SKM-1 (cell line): ENCODE results near the gene CALB2.
A peak's percentile ranks its signal among the peaks of the same experiment; 100 is the strongest.

Source experiments
- DNase-seq: peaks from one replicate; lab custom pipeline; 2025; ENCODE audit not compliant: unreplicated experiment; lab: John Stamatoyannopoulos, UW

Gene CALB2

GRCh38 chr16:71384073-71384724 lies 25.7 kb downstream of the CALB2 start:
- DNase-seq, result no peak

- no peak for DNase-seq
Observed at GRCh38 chr16:71387045-71387871, 28.7 kb downstream of the CALB2 start.

- DNase-seq, result no peak
Observed at GRCh38 chr16:71389330-71389729, 30.8 kb downstream of the CALB2 start.

- DNase-seq, result no peak
Observed at GRCh38 chr16:71396594-71396993, 38.1 kb downstream of the CALB2 start.

- no peak for DNase-seq
Observed at GRCh38 chr16:71399801-71400563, 41.5 kb downstream of the CALB2 start.

GRCh38 chr16:71402007-71402406 lies 43.5 kb downstream of the CALB2 start:
- no peak for DNase-seq

- DNase-seq, result no peak
Observed at GRCh38 chr16:71402674-71403073, 44.2 kb downstream of the CALB2 start.

GRCh38 chr16:71404364-71404763 lies 45.8 kb downstream of the CALB2 start:
- no peak for DNase-seq

GRCh38 chr16:71406316-71406715 lies 47.8 kb downstream of the CALB2 start:
- no peak for DNase-seq

- DNase-seq, result no peak
Observed at GRCh38 chr16:71406724-71407123, 48.2 kb downstream of the CALB2 start.

- no peak for DNase-seq
Observed at GRCh38 chr16:71407731-71408130, 49.2 kb downstream of the CALB2 start.

GRCh38 chr16:71408536-71408935 lies 50.0 kb downstream of the CALB2 start:
- no peak for DNase-seq

GRCh38 chr16:71409011-71409775 lies 50.7 kb downstream of the CALB2 start:
- DNase-seq, result no peak

GRCh38 chr16:71410146-71410545 lies 51.6 kb downstream of the CALB2 start:
- no peak for DNase-seq

- peak; percentile 32 for DNase-seq
Observed at GRCh38 chr16:71412270-71413160, 54.0 kb downstream of the CALB2 start.

GRCh38 chr16:71413341-71413740 lies 54.8 kb downstream of the CALB2 start:
- no peak for DNase-seq

GRCh38 chr16:71414038-71414437 lies 55.5 kb downstream of the CALB2 start:
- no peak for DNase-seq

GRCh38 chr16:71421911-71422310 lies 63.4 kb downstream of the CALB2 start:
- DNase-seq, result no peak

- no peak for DNase-seq
Observed at GRCh38 chr16:71423016-71423415, 64.5 kb downstream of the CALB2 start.

GRCh38 chr16:71423865-71424264 lies 65.3 kb downstream of the CALB2 start:
- DNase-seq, result no peak
